NCI-H82 treated with DMSO at 0.1 percent for 48 hours (cell line): ENCODE results near the gene ABHD16B.
A peak's percentile ranks its signal among the peaks of the same experiment; 100 is the strongest.

Experiments
- DNase-seq: peaks from one replicate; lab custom pipeline; 2025; ENCODE audit not compliant: unreplicated experiment; lab: John Stamatoyannopoulos, UW

ABHD16B gene

GRCh38 chr20:63894358-63895201 lies 33.3 kb downstream of the ABHD16B start, which contains the start of gene DNAJC5:
Gene DNAJC5 (plus strand): TSS chr20:63895126. CDS start chr20:63928346, 33,220 bp downstream.
- peak; percentile 62 for DNase-seq

GRCh38 chr20:63895202-63895951 lies 34.1 kb downstream of the ABHD16B start:
- DNase-seq = no peak

GRCh38 chr20:63895952-63896263 lies 34.6 kb downstream of the ABHD16B start:
- no peak for DNase-seq

- no peak for DNase-seq
Observed at GRCh38 chr20:63896264-63897105, 35.2 kb downstream of the ABHD16B start.

- no peak for DNase-seq
Observed at GRCh38 chr20:63897978-63898561, 36.8 kb downstream of the ABHD16B start.

GRCh38 chr20:63898882-63899558 lies 37.7 kb downstream of the ABHD16B start:
- DNase-seq = peak; percentile 84

GRCh38 chr20:63900413-63900812 lies 39.1 kb downstream of the ABHD16B start:
- DNase-seq = no peak

- no peak for DNase-seq
Observed at GRCh38 chr20:63903796-63904561, 42.7 kb downstream of the ABHD16B start.

GRCh38 chr20:63908008-63908682 lies 46.8 kb downstream of the ABHD16B start:
- DNase-seq = no peak

- DNase-seq = no peak
Observed at GRCh38 chr20:63911176-63911575, 49.9 kb downstream of the ABHD16B start.
